DMS 273 treated with DMSO at 0.1 percent for 48 hours (cell line): ENCODE results near the gene MMD.
"Not testable (repeated sequence)": the region's sequence is repeated elsewhere in the genome, so short reads cannot be mapped to it uniquely, and the experiment has no call there.

Experiments
- DNase-seq: peaks from one replicate; lab custom pipeline; 2025; lab: John Stamatoyannopoulos, UW

The MMD gene

DNA sequence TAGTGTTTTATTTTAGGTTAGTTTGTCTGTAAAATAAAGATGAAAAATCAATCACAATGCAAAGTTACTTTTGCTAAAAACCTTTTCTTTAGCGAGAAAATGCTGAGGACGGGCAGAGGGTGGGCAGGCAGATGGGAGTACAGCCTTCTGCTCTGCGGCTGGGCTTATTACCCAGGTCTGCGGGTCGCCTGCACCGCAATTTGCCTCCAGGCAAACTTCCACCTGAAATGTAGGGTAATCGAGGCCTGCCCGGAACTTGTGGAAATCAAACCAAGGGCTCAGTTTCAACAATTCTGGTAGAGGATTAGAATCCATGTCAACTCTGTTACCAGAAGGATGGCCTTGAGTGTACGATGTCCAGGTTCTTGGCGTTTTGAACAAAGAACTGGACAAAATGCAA lies 22.3 kb upstream of the MMD start:
- no peak for DNase-seq

DNA sequence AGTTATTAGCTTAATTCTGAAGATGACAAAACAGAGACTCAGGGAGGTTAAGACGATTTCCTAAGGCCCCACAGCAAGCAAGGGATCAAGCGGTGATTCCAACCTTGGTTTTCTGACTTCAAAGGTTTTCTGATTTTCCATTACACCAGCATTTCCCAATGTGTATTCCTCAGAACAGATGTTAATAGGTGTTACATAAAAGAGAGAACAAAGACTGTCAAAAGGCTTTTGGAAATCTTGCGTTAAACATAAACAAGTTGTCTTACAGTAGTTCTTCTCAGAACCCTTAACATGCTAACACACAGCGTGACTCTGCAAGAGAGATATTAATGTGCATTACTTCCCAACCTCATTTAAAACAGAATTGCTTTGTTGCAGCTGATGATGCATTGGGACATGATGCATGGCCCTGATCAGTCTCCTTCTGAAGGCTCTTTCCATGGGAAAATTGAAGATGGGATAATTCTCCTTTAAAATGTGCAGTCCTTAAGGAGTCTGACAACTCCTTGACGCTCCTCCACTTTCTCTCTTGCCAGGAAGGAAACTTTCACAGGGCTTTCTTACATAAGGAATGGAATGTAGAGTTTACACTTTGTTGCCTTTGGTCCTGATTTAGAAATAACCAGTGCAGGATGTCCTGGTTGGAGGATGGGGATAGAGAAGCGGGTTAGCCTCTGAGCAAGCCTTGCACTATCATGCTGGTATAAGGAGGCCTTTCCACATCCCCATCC lies 21.5 kb upstream of the MMD start:
- no peak for DNase-seq

DNA sequence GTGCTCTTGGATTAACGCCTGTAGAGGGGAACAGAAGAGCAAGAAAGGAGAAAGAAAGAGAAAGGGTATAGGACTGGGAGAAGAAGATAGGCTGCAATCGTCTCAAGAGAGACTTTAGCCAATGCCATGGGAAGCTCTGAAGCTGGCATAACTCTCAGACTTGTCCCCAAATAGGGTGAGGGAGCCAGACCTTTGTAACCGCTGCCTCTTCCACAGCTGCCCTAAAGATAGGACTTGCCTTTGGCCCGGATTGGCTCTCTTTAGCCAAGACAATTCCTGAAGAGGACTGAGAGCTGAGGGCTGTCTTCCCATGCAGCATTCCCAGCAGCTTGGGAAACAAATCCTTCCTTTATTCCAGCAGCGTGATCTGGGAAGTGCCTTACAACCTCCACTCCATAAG lies 20.8 kb upstream of the MMD start:
- no peak for DNase-seq

DNA sequence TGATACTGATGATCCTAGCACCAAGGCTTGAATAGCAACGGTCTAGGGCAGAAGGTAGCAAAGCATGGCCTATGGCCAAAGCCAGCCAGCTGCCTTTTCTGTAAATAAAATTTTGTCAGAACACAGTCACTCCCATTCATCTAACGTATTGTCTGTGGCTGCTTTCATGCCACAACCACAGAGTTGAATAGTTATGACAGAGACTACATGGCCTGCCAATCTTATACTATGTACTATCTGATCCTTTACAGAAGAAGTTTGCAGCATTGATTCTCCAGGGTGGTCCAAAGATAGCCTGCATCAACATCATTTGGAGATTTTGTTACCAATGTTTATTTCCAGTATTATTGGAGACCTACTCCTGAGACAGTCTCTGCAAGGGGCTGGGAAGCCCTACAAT lies 19.9 kb upstream of the MMD start:
- DNase-seq = no peak

DNA sequence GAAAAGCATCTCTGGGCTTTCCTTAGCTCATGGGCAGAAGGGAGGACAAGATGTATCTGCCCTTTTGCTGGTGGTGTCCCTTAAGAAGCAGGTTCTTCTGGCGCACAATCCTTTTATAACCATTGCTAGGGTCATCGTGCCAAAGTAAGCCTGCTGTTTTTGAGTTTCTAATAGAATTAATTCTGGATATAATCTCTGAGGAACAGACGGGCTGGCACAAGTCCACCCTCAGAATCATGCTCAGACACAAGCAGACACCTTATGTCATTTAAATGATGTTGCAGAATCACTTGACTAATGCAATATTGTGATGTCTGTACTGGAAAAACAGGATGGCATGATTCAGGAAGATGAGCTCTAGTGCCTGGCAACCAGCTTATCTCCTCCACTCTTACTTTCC lies 18.8 kb upstream of the MMD start:
- DNase-seq = peak; percentile 89

DNA sequence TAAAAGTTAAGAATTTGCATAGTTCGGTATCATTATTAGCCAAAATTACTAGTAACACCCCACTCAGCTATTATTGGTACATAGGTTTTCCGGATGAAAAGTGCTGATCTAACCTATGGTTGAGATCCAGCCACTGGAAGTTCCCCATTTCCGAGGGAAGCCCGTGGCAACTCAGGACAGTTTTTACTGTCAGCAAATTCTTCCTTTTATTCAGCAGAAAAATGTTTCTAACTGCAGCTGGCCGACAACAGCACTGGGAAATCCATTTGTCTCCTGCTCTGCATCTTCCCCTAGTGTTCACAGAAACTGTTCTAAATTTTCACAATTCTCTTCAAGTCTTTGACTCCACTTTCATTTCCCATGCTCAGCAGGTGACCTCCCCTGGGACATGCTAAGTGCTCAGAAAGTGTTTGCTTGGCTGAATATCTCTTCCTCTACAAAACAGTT lies 15.5 kb upstream of the MMD start:
- no peak for DNase-seq

DNA sequence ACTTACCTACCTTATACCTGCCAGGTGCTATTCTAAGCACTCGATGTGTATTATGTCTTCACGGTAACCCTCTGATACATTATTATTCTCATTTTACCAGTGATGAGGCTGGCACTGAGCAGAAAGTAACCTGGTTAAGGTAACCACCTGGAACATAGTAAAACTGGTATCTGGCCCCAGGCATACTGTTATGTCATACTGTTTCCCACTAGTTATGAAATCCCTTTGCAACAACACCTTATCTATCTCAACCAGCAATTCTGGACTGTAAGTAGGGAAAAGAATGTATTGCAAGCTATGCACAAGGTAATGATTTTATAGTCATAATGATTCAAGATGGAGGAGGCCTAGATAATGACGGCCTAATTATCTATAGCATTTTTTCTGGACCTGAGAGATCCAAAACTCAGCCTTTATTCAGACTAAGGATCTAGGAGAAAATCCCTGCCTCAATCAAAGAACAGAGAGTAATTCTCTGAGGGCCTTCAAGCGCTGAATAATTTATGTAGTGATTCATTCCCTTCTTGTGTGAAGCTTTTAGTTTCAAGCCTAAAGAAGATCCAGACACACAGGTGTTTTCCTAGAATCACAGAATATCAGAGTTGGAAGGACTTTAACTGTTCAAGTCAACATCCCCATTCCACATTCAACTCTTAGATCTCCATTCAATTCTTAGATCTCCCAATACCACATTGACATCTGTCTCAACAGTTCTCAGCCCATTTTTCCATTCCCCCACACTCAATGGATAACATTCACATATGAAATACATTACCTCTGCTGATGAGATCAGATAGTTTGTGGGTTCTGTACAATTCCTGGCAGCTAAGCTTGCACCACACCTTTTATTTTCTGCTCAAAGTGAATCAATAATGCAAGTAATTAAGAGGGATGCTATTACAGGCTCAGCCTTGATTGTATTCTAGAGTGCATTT lies 14.9 kb upstream of the MMD start:
- no peak for DNase-seq

DNA sequence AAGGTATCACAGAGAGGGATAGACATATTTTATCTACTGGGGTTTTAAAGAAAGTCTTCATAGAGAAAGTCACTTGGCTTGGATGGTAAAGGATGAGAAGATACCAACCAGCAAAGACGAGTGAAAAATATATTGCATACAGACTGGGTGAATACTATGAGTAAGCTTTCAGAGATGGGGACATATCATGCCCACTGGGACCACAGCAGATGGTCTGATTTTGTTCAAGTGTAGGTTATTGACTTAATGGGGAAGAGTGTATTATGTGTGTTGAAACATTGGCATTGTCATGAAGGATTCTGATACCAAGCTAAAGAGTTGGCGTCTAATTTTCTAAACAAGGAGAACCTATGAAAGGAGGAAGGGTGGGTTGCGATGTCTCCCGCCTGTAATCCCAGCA lies 13.8 kb upstream of the MMD start:
- no peak for DNase-seq

DNA sequence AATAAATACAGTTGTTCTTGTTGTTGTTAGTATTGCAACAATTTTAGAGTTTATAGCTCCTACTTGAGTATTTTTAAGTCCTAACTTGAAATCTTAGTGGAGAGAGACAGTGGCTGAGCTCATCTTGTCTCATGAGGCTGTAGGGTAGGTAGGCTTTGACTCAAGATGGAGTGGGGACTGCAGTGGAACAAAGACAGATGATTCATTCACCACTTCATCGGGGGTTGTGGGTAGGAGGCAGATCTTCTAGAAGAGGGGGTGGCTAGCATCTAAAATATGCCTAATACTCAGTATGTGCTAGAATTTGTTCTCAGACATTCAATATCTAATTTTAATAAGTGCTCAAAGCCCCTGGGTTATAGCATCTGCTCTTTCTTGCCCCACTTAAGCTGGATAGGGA lies 13.1 kb upstream of the MMD start:
- no peak for DNase-seq

DNA sequence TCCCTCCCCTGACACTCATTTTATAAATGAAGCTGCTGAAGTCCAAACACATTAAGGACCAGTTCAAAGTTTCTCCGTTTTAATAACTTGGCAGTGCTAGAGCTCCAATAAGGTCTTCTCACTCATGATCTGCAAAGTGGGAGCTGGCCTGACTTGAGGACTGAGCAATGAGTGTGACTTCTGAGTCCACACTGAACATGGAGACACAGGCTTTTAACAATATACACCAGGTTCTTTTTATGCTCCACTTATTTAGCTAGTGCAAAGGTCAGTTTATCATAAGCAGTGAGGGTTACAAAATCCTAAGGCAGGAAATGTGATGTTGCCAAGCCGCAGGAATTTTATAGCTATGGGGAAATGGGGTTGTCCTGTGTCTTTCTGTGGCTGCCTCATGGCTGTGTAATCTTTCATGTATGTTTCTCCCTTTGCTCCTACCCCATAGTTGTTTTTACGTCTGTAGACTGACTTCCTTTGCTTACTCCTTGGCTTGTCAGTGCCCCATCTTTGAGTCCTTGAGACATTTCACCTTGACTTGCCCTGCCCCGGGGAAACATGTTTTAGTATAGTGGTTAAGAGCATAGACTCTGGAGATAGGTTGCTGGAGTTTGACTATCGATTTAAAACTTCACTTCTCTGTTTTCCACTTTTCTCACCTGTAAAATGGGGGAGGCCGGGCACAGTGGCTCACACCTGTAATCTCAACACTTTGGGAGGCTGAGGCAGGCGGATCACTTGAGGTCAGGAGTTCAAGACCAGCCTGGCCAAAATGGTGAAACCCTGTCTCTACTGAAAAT lies 12.2 kb upstream of the MMD start:
- DNase-seq = no peak

DNA sequence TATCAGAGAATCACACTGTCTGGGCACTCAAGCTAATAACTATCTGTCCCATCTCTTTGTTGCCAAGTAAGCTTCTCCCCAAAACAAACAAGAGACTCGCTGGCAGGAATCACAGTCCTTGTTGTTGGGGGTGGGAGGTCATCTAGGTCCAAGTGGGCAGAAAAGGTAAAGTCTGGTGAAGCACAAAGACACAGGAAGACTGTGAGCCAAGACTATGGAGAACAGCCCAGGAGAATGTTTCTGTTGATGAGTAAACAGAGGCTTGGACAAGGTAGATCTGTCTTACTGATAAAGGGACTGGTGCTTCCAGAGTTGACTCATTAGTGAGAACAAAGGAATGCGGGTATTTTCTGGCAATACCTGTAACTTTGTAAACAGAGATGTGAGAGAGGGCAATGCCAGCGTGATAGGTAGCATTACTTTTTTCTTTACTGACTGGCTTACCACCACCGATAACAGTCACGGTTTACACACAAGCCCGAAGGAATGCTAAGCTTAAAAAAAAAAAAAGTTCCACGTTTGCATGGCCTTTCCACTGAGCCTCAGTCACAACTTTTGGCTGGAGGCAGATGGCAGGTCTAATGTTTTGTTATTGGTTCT lies 11.5 kb upstream of the MMD start:
- no peak for DNase-seq

DNA sequence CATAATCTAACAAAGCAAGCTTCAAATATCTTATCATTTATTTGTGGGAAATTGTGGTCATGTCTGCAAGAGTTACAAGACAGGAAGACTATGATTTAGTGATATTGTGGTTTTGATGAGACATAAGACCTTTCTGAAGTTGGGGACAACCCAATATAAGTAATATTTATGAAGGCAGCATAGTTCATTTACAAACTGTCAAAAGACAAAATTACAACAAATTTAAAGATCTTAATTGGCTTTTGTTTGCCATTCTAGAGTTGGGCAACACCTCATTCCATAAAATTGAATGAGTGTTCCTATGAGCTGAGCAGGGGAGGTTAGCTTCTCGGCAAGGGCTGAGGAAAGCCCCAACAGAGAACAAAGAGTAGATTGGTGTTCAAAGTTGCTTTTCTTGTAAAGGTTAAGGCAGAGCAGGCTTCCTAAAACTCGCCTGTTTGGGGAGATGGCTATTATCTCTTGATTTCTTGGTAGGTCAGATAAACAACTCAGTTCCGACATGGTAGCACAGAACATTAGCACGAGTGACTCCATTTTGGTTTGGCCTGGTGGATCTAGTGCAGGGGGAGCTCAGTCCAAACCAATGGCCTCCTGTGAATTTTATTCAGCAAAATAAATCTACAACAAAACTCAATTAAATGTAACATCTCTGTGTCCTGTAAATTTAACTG lies 10.9 kb upstream of the MMD start:
- DNase-seq = no peak

DNA sequence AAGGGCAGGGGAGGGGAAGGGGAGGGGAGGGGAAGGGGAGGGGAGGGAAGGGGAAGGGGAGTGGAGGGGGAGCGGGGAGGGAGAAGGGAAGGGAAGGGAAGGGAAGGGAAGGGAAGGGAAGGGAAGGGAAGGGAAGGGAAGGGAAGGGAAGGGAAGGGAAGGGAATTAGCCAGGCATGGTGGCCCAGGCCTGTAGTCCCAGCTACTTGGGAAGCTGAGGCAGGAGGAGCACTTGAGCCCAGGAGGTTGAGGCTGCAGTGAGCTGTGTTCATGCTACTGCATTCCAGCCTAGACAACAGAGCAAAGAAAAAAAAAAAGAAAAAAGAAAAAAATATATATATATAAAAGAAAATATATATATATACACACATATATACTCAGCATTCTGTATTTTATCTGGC lies 10.3 kb upstream of the MMD start:
- not testable (repeated sequence) for DNase-seq

DNA sequence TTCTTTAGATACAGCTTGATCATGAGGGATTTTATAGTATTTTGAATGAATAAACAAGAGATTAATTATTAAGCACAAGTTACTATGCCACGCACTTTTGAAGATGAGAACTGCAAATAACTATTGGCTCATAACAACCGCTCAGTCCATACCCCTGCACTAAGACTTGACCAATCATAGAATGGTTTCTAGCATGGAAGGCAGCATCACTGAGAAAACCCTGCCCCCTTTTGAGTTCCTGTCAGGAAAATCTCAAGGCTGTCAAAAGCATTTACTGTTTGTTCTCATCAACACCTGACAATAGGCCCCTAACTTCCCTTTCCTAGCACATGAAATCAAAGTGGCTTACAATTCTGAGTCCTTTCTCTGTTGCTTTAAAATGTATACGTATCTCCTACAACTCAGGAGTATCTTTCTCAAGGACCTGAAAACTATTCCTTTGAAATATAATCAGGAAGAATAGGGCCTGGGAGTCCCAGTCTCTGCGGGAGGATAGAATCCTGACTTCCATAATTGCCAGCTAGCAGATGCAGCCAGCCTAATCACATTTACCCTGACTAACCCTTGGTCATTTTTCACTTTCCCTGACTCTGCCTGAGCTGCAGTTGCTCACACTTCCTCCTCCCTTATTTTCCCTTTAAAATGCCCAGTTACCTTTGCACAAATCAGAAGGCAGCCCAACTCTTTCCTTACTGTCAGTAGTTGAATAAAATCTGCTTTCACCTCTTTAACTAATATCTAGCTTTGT lies 9.1 kb upstream of the MMD start:
- DNase-seq = peak; percentile 36

DNA sequence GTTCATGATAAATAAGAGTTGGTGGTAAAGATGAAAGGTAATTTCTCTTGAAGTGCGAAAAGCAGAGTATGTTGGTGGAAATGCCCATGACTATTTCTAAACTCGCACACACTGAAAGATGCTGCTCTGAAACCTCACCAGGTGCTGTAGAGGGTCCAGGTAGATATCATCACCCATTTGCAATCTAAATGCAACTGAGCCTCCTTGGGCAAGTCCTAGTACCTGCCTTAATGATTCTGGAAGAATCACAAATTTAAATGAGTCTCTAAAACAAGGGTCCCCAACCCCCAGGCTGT lies 5.9 kb upstream of the MMD start:
- no peak for DNase-seq

DNA sequence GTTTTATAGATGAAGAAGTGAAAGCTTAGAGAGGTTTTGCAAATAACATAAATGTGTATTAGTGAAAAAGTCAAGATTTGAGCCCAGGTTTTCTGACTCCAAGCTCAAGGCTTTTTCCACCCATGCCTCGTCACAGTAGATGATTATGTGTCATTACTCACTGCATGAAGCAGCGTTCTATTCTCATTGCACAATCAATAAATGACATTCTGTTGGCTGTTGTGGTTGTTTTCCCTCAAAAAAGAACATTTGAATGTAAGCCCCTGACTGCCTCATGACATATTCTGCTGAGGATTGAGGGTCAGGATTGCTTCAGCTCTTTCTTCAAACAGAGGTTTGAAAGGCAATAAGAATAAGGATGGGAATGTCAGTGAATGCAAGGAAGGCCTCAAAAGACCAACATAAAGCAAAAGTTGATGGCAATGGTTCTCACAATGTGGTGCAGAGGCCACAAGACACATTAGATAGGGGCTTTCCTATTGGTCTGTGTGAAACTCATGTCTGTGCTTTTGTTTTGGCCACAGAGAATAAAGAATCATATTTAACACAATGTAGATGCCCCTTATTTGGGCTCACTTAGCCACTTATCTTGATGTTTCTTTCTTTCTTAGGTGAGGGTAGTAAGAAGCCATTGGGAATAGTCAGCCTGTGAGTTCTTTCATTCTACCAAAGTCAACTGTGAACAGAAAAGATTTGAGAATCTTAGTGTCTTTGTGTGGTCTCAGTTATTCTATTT lies 5.4 kb upstream of the MMD start:
- no peak for DNase-seq

DNA sequence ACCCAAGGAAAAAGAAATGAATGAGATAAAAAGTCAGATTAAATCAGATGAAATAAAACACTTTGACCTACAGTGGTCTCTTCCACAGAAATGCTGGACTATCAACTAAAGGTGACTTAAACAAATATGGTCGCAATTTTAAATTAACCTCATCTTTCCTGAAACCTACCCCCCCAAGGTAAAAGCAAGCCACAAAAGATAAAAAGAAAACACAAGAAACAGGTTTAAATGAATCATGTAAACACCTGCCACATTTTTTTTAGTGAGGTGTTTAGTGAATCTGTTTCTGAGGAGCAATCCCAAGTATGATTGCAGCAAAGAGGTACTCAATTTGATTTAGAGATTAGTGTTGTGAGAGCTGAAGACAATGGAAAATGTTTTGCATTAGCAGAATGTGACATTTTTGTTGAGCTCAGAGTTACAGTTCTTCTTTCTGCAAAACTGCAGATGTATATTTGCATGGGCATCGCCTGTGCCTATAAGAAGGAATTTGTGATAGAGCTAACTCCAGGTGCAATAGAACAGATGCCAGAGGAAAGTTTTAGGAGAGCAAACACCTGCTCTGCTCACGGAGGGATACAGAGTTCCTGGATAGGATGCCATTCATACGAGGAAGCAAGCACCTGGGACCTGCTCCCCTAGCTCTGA lies 3.4 kb upstream of the MMD start:
- no peak for DNase-seq

DNA sequence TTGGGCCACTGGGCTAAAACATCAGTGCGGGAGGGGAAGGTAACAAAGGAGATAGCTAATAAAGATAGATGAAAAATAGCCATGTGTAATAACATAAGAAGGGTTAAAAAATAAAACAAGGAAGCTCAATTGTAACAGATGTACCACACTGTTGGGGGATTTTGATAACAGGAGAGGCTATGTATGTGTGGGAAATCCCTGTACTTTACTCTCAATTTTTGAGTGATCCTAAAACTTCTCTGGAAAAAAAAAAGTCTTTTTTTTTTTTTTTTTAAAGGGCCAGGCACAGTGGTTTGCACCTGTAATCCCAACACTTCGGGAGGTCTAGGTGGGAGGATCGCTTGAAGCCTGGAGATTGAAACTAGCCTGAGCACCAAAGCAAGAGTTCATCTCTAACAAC lies 1.9 kb upstream of the MMD start:
- DNase-seq = no peak

DNA sequence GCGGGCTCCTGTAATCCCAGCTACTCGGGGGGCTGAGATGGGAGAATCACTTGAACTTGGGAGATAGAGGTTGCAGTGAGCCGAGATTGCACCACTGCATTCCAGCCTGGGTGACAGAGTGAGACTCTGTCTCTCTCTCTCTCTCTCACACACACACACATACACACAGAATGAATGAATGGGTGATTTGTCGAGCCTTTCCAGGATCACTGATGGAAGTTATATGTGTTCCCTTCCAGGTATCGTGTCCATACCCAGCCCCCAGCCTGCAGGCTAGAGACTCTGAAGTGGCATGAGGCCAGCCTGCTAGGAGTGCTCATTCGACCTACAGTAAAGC lies 1.2 kb upstream of the MMD start:
- not testable (repeated sequence) for DNase-seq

DNA sequence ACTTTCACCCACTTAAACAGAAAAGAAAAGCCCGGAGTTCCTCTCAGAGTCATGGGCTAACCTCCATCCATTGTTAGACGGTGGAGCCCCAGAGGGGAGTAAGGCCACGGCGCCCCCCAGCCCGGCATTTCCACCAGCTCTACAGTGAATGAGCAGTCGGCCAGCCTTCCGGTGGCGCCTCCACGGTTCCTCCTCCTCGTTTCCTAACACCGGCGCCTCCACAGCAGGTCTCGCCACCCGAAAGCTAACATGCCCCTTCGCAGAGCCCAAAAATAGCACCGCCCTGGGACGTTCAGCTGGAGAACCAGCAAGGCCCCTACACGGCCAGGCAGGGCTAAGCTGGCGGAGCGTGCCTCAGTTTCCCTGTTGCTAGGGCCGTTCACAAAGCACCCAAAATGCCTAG lies 858 bp downstream of the MMD start:
- no peak for DNase-seq
